K562 (cell line): ENCODE data around the gene IL10RB.

Source experiments
- AFF4 ChIP-seq: sonication (generic); formaldehyde crosslinking; IDR thresholded peaks from 2 replicates; pipeline ENCODE4 v1.8.0; 2023; ENCODE audit warnings: mild to moderate bottlenecking, missing genetic modification reagents
- ATF1 ChIP-seq, 2 experiments: fragments of 450-650 bp in 1 of 2; IDR thresholded peaks; 2 replicates each; pipeline ENCODE4 v1.6.1; 2016; ENCODE audit warnings: missing compliant biosample characterization in 1 of 2, missing genetic modification characterization in 1 of 2
- BDP1 ChIP-seq: IDR thresholded peaks from 3 replicates; pipeline ENCODE4 v1.6.1; 2011; ENCODE audit not compliant: insufficient read length, insufficient read depth
- CTCF ChIP-seq, 3 experiments: IDR thresholded peaks in 2 of 3; conservative IDR thresholded peaks in 1 of 3; 2 replicates each; pipeline ENCODE4 v1.5.1; 2011 to 2012; ENCODE audit warnings: low read length in 3 of 3, mild to moderate bottlenecking in 3 of 3, control low read depth in 2 of 3, improper control_type of control experiment in 1 of 3, inconsistent platforms in 1 of 3, low read depth in 1 of 3, mixed read lengths in 1 of 3, moderate library complexity in 1 of 3; ENCODE audit not compliant: insufficient read depth in 2 of 3
- GABPB1 ChIP-seq: sonication (generic); formaldehyde crosslinking; IDR thresholded peaks from 2 replicates; pipeline ENCODE4 v1.8.0; 2022; ENCODE audit warnings: mild to moderate bottlenecking, missing genetic modification reagents
- POLR2A ChIP-seq: fragments of 450-650 bp; conservative IDR thresholded peaks from 2 replicates; pipeline ENCODE4 v1.6.1; 2016
- POLR2AphosphoS5 ChIP-seq: IDR thresholded peaks from 2 replicates; pipeline ENCODE4 v1.6.1; 2011; ENCODE audit warnings: mild to moderate bottlenecking, low read depth, low read length, moderate library complexity; ENCODE audit not compliant: control insufficient read depth, insufficient read depth
- TCF15 ChIP-seq: fragments of 250-450 bp; sonication (Bioruptor Pico); IDR thresholded peaks from 2 replicates; pipeline ENCODE4 v1.8.0; 2022; ENCODE audit warnings: moderate library complexity, mild to moderate bottlenecking, inconsistent platforms

GRCh38 chr21:33309778-33310177, 43.6 kb downstream of the IL10RB start:
- TF ChIP-seq GABPB1: no peak
- no peak for TF ChIP-seq TCF15 (CRISPR knock-in tag)
- TF ChIP-seq CTCF (IDR thresholded peaks at IDR 0.05 in 2 of 3, conservative IDR thresholded peaks at IDR 0.05 in 1 of 3; ENCODE audit: insufficient read depth in 2 of 3, low read depth in 1 of 3, low read length in 3 of 3): no peak
- no peak for TF ChIP-seq POLR2AphosphoS5
- no peak for TF ChIP-seq POLR2A
- TF ChIP-seq BDP1: no peak
- TF ChIP-seq AFF4: no peak
- TF ChIP-seq ATF1 (CRISPR knock-in tag; IDR thresholded peaks at IDR 0.05): no peak
- no peak for TF ChIP-seq ATF1 (tag; IDR thresholded peaks at IDR 0.05)
